GF-D8 (cell line): Measurements from ENCODE around the gene FAM180A.

Experiments
- DNase-seq: peaks from one replicate; lab custom pipeline; 2025; lab: John Stamatoyannopoulos, UW

Gene FAM180A

GRCh38 chr7:135771961-135772638 lies 23.5 kb upstream of the FAM180A start:
- DNase-seq = peak; percentile 11

- DNase-seq = no peak
Measured at GRCh38 chr7:135771051-135771450, 22.4 kb upstream of the FAM180A start.

GRCh38 chr7:135770139-135770710 lies 21.6 kb upstream of the FAM180A start:
- no peak for DNase-seq

GRCh38 chr7:135769005-135769802 lies 20.6 kb upstream of the FAM180A start:
- no peak for DNase-seq

GRCh38 chr7:135768467-135768866 lies 19.9 kb upstream of the FAM180A start:
- DNase-seq = no peak

GRCh38 chr7:135768064-135768463 lies 19.5 kb upstream of the FAM180A start:
- DNase-seq = no peak

- DNase-seq = no peak
Measured at GRCh38 chr7:135763261-135763660, 14.6 kb upstream of the FAM180A start.

- no peak for DNase-seq
Measured at GRCh38 chr7:135761751-135762488, 13.3 kb upstream of the FAM180A start.

- no peak for DNase-seq
Measured at GRCh38 chr7:135759532-135759931, 10.9 kb upstream of the FAM180A start.

GRCh38 chr7:135758531-135758932 lies 9.9 kb upstream of the FAM180A start:
- no peak for DNase-seq

- no peak for DNase-seq
Measured at GRCh38 chr7:135757719-135758411, 9.3 kb upstream of the FAM180A start.

- no peak for DNase-seq
Measured at GRCh38 chr7:135756191-135756590, 7.6 kb upstream of the FAM180A start.

GRCh38 chr7:135755351-135755753 lies 6.7 kb upstream of the FAM180A start:
- no peak for DNase-seq

GRCh38 chr7:135753616-135754413 lies 5.2 kb upstream of the FAM180A start:
- DNase-seq = no peak

GRCh38 chr7:135747366-135747765 lies 1.2 kb downstream of the FAM180A start:
- no peak for DNase-seq

- DNase-seq = no peak
Measured at GRCh38 chr7:135745703-135746312, 2.8 kb downstream of the FAM180A start.

- no peak for DNase-seq
Measured at GRCh38 chr7:135744938-135745702, 3.5 kb downstream of the FAM180A start.

- no peak for DNase-seq
Measured at GRCh38 chr7:135743907-135744731, 4.5 kb downstream of the FAM180A start.

GRCh38 chr7:135742371-135742770 lies 6.2 kb downstream of the FAM180A start:
- DNase-seq = no peak
